Urinary bladder (tissue), 4 donors: ENCODE results near the gene RCVRN. TPM values are rescaled to one million over a fixed set of nuclear protein-coding genes. Genes with fewer than 3 reads are reported as not detected.

Experiments
- DNase-seq: peaks from one replicate; pipeline ENCODE4 v3.0.0-alpha.2; 2015; ENCODE audit errors: extremely low spot score
- H3K27ac ChIP-seq: one replicate; pipeline ENCODE4 v1.5.1; 2013; ENCODE audit warnings: low read depth, mild to moderate bottlenecking, moderate library complexity
- H3K36me3 ChIP-seq: one replicate; pipeline ENCODE4 v1.6.1; 2013; ENCODE audit warnings: mild to moderate bottlenecking, moderate library complexity; ENCODE audit not compliant: insufficient read depth
- H3K4me1 ChIP-seq: one replicate; pipeline ENCODE4 v1.6.1; 2013; ENCODE audit warnings: mild to moderate bottlenecking, moderate library complexity; ENCODE audit not compliant: insufficient read depth
- H3K4me3 ChIP-seq: one replicate; pipeline ENCODE4 v1.5.1; 2013; ENCODE audit warnings: low read depth, low read length
- WGBS: extraction: QIAGEN DNeasy Blood & Tissue Kit; methylation state at CpG from one replicate; pipeline ENCODE4 v1.1.7; 2013; 5-methylcytosine and 5-hydroxymethylcytosine counted together
- polyA plus RNA-seq: library from polyadenylated mRNA; stranded (reverse); fragments of 200-250 nt; gene quantifications from one replicate; pipeline ENCODE4 v1.2.3, GENCODE V29; 2013
- total RNA-seq: library from RNA; depleted of rRNA; stranded (reverse); fragments of >200 nt; gene quantifications from one replicate; pipeline ENCODE4 v1.2.3, GENCODE V29; 2014
- donor health status: healthy with polysubstance abuse.
- donor health status: healthy.

Gene RCVRN
- total and polyA plus RNA-seq, 2 donors = 0.48 to 0.90 TPM

DNA sequence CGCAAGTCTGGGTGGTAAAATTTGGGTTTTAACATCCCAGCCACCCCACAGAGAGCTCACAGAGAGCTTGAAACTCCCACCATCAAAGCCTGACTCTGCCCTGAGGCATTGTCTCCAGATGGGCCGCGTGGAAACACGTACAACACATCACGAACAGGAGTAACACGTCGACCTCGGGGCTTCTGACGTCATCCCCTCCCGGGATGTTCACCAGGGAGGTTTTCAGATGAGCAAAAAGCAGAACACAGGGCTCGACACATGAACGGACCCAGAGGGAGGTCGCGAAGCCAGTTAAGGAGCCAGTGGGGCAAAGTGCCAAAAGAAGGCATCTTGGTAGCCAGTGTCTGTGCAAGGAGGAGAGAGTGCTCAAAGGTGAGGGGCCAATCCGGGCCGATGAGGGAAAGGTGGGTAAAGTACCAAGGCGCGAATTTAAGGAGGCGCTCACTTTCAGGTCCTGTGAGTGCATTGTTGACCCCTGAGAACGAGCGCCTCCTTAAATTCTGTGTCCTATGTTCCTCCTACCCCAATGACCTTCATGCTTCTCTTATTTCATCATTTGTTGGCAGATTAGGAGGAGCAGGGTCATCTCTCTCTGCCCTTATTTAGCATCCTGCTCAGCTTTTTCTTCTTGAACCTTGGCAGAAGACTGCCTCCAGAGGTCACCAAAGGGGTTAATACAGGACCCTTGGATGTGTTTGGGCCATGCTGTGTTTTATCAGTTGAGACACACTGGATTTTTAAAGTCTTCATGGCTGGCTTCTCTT, 5.6 kb downstream of the RCVRN start:
- DNase-seq = no peak
- Histone ChIP-seq H3K4me1 (no peaks in the 10 kb centered on the region), H3K27ac (no peak overlapping the region), H3K36me3 (no peaks in the 10 kb centered on the region), H3K4me3 (no peak overlapping the region)
- WGBS = 66% methylated on average over 21 of the region's 21 CpGs

DNA sequence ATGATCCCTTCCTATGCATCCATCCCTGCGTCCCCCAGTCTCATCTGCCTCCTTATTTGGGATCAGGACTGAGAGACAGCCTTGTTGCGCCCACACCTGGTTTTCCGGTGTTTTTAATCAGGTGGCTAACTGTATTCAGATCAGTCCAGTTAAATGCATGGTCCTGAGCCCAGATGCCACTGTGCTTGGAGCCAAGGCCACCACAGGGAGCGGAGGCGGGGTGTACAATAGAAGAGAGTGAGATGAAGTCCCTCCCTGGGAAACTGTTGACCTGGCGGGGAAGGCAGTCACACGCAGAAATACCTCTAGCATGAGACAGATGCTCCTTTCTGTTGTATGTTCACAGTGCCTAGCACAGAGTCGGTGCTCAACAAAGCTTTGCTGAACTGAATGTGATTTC, 6.3 kb downstream of the RCVRN start:
- H3K4me1 ChIP-seq = no peaks in the 10 kb centered on the region
- H3K4me3 ChIP-seq = no peak overlapping the region
- 96% methylated on average over 8 of the region's 8 CpGs for WGBS

DNA sequence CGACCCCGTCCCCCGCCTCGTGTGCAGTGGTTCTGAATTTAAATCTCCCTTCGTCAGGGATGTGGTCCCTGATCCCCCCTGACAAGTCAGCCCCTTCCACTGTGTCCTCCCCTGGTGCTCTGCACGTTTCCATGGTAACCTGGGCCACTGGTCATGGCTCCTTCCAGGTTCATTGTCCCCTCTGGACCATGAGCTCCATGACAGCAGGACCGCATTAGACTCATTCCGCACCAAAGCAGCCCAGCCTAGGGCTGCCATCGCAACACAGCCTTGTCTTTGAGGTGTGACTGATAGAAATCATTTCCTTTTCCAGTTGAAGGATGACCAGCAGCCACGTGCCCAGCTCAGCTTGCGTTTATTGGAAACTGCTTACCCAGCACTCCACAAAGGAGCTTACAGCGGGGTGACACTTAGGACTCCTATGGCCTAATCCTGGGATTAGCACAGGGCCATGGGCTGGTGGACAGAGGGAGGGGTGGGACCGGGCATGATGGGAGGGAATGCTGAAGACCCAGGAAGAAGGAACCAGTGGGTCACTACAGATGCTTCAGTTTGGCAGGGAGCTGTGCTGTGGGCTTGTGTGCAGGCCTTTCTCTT, 7.6 kb downstream of the RCVRN start:
- WGBS = 87% methylated on average over 13 of the region's 13 CpGs
- Histone ChIP-seq H3K4me3 (no peak overlapping the region), H3K4me1 (no peaks in the 10 kb centered on the region), H3K27ac (no peak overlapping the region), H3K36me3 (no peaks in the 10 kb centered on the region)
- no peak for DNase-seq

More for the DNA sequence above, 6.3 kb downstream of the RCVRN start:
- Histone ChIP-seq H3K27ac (no peak overlapping the region), H3K36me3 (no peaks in the 10 kb centered on the region)
- DNase-seq = no peak

DNA sequence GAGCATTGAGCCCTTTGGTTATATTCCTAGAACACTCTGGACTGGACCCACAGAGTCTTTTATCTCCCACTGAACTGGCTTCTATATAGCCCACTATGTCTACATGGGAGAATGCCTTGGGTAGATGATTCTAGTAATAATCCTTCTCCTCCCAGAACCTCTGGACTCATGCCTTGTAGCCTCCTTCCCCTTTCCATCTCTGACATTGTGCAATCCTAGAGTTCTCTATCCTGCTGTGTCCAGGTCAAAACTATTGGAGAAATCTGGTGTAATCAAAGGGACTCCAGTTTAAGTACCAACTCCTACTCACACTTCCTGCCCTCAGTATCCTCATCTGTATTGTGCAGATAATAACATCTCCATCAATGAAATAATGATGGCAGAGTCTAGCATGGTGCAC, 9.1 kb downstream of the RCVRN start:
- H3K27ac ChIP-seq = no peak overlapping the region
- no peaks in the 10 kb centered on the region for H3K4me1 ChIP-seq
- DNase-seq = no peak
- no peaks in the 10 kb centered on the region for H3K36me3 ChIP-seq
- no peak overlapping the region for H3K4me3 ChIP-seq

DNA sequence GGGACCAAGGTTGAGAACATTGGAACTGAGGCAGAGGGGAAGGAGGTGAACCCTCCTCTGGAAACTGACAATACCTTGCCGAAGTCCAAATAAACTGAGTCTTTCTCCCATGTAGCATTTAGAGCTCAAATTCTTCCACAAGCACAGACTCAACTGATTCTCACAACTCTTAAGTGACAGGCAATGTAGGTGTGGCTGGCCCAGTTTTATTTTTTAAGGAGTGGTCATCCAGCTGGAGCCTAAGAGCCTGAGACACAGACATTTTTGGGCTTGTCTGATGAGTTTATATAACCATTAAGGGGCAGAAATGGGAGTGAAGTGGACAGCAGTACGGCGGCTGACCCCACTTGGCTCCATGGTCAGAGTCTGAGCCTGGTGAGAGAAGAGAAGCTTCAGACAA, 10.8 kb downstream of the RCVRN start:
- no peak for DNase-seq
- Histone ChIP-seq H3K4me1 (no peaks in the 10 kb centered on the region), H3K36me3 (no peaks in the 10 kb centered on the region), H3K27ac (no peak overlapping the region), H3K4me3 (no peak overlapping the region)
- WGBS = 96% methylated on average over 3 of the region's 3 CpGs

DNA sequence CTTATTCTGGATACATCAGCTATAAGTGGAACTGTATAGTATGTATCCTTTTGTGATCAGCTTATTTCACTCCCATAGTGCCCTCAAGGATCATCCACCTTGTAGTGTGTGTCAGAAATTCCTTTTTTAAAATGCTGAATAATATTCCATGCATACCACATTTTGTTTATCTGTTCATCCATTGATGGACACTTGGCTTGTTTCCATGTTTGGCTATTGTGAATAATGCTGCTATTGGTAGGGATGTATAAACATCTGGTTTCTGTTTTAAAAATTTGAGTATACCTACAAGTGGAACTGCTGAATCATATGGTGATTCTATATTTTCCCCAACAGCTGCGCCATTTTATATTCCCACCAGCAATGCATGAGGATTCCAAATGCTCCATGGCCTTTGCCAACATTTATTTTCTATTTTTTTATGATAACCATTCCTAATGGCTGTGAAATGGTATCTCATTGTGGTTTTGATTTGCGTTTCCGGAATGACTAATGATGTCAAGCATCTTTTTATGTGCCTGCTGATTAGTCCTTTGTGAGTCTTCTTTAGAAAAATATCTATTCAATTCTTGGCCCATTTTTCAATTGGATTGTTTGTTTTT, 11.6 kb downstream of the RCVRN start:
- H3K36me3 ChIP-seq = no peaks in the 10 kb centered on the region
- H3K4me3 ChIP-seq = no peak overlapping the region
- no peaks in the 10 kb centered on the region for H3K4me1 ChIP-seq
- H3K27ac ChIP-seq = no peak overlapping the region
- no peak for DNase-seq
- WGBS = 74% methylated on average over 3 of the region's 3 CpGs

DNA sequence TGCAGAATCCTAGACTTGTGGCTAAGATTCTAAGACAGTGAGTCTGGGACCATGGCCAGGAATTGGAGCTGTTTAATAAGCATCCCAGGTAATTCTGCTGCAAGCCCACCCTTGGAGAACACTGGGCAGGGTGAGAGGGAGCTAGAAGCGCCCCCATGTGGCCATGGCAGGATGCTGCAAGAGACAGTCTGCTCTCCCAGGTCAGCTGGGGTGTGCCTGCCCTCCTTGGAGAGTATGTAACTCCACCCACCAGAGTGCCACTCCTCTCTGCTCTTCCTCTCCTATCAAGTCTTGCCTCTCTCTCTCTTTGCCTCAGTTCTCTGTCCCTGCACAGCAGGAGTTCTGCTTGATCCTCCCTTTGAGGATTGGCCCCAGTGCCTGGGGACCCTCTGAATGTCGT, 14.9 kb downstream of the RCVRN start:
- Histone ChIP-seq H3K36me3 (no peaks in the 10 kb centered on the region), H3K4me1 (no peaks in the 10 kb centered on the region), H3K27ac (no peak overlapping the region), H3K4me3 (no peak overlapping the region)
- DNase-seq = no peak
- 50% methylated on average over 2 of the region's 2 CpGs for WGBS

DNA sequence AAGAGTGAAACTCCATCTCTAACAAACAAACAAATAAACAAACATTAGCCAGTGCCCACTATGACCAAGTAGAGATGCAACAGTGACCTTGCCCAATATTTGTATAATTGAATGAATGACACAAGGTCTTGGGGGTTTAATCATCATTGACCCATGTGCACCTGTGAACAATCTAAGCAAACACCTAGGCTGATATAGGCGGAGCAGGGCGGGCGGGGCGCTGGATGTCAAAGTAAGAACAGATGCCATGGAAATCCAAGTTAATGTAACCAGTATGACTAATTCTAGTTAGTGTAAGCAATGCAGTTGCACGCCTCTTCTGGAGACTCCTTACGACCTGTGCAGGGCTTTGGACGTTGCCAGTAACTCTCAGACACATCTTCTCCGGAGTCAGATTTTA, 17.6 kb downstream of the RCVRN start:
- no peak overlapping the region for H3K4me3 ChIP-seq
- H3K27ac ChIP-seq = no peak overlapping the region
- 87% methylated on average over 8 of the region's 8 CpGs for WGBS
- DNase-seq = no peak
- H3K4me1 ChIP-seq = no peaks in the 10 kb centered on the region
- no peaks in the 10 kb centered on the region for H3K36me3 ChIP-seq

DNA sequence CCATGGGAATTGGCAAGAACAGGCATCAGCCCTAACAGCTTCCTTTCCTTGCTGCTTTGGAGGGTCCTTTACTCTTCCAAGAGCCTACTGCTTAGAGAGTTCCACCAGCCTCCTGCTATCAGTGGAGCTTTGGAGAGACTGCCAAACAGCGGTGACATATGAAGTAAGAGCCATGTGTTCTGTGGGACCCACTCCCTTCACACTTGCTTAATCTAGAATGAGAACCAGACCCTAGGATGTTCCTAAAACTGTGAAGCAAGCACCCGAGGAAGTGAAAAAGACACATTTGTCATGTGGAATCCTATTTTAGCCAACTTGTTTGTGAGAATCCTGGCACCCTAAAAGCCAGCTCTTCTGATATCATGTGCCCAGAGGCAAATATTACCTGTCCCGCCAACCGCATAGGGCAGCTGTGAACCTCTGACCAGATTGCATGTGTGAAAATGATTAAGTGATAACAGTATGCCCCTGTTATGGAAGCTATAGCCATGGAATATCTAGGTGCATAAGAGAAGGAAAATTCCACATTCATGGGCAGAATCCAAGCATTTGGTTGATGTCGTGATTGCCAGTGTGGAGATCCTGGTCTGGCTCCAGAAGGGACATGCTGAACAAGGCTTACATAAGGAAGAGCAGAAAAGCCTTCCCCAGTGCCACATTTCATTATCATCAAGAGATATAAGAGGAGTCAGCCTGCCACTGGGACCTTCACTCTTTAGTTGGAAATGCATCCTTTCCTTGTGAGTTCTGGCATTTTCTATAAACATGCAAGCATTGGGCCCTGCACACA, 18.7 kb downstream of the RCVRN start:
- WGBS = 88% methylated on average over 5 of the region's 5 CpGs

DNA sequence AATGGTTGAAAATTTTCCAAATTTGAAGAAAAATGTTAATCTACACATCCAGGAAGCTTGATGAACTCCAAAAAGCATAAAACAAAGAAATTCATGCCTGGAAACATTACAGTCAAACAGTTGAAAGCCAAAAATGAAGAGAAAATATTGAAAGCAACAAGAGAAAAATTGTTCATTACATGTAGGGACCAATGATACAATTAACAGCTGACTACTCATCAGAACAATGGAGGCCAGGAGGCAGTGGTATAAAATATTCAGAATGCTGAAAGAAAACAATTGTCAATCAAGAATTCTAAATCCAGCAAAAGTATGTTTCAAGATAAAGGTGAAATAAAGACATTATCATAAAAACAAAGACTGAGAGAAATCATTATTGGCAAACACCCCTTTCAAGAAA, 21.6 kb downstream of the RCVRN start:
- Histone ChIP-seq H3K27ac (no peak overlapping the region), H3K36me3 (no peaks in the 10 kb centered on the region), H3K4me1 (no peaks in the 10 kb centered on the region), H3K4me3 (no peak overlapping the region)
- no peak for DNase-seq

More for the DNA sequence above, 18.7 kb downstream of the RCVRN start:
- DNase-seq = no peak
- H3K4me1 ChIP-seq = no peaks in the 10 kb centered on the region
- no peak overlapping the region for H3K27ac ChIP-seq
- H3K36me3 ChIP-seq = no peaks in the 10 kb centered on the region
- no peak overlapping the region for H3K4me3 ChIP-seq

DNA sequence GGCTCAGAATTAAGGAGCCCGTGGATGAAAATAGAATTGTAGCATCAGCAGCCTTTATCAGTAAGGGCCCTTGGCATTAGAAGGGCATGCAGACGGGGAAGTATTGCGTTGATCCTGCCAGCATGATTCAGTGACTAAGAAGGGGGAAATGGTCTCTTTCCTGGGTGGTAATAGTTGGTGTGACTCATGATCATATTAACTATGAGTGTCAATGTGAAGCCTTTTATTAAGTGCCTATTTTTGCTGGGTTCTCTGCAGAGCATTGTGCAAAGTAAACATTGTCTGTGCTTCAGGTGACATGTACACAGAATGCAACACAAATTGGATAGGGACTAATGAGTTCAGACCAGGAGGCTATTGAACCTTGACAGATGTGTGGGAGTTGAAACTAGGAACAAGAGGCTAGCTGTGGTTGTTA, 24.5 kb downstream of the RCVRN start:
- Histone ChIP-seq H3K36me3 (no peaks in the 10 kb centered on the region), H3K4me3 (no peak overlapping the region), H3K4me1 (no peaks in the 10 kb centered on the region), H3K27ac (no peak overlapping the region)
- WGBS = 74% methylated on average over 3 of the region's 3 CpGs
- no peak for DNase-seq

DNA sequence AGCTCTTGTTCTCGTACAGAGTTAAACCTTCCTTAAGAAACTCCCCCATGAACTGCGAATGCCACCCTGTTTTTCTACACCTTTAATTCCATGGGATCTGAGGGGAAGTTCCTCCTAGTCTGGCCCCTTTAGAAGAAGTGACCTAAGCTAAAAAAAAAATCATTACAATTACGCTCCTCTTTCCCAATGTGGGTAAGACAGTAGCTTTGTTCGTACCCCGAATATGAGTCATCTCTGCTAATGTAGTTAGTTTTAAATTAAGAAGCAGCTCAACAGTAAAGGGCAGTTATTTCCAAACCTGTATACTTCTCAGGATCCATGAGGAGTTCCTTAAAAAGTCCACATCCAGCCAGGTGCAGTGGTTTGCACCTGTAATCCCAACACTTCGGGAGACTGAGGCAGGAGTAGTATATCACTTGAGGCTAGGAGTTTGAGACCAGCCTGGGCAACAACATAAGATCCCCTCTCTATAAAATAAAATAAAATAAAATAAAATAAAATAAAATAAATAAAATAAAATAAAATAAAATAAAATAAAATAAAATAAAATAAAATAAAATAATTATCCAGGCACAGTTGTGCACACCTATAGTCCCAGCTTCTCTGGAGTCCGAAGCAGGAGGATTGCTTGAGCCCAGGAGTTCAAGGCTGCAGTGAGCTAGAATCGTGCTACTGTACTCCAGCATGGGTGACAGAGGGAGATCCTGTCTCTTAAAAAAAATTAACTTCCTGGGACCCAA, 26.1 kb downstream of the RCVRN start:
- H3K4me1 ChIP-seq = no peaks in the 10 kb centered on the region
- H3K4me3 ChIP-seq = no peak overlapping the region
- H3K27ac ChIP-seq = no peak overlapping the region
- WGBS = 90% methylated on average over 8 of the region's 8 CpGs
- no peaks in the 10 kb centered on the region for H3K36me3 ChIP-seq
- DNase-seq = no peak

DNA sequence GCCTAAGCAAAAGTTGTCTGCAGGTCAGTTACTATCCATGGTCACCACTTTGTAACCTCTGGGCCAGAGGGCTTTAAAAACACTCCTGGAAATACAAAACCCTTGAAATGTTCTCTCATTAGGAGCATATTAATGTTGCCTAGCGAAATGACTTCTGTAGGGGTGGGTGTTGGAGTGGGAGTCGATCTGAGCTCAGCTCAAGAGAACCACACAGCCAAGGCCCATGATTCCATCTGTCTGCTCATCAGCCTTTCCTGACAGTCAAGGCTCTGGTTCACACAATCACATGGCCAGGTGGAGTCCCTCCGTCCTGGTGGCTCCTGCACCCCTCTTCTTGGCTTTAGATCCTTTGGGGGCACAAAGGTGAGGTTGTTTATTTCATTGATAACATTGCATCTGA, 26.7 kb downstream of the RCVRN start:
- no peaks in the 10 kb centered on the region for H3K4me1 ChIP-seq
- H3K4me3 ChIP-seq = no peak overlapping the region
- 85% methylated on average over 3 of the region's 3 CpGs for WGBS
- H3K36me3 ChIP-seq = no peaks in the 10 kb centered on the region
- no peak for DNase-seq
- H3K27ac ChIP-seq = no peak overlapping the region
